GM12801 (cell line): Measurements from ENCODE around the gene PDE2A.

Experiments
- TF ChIP-seq, protein P1 (sequence below): IDR thresholded peaks from one replicate; pipeline ENCODE4 v1.5.1; 2011; ENCODE audit warnings: control low read depth; ENCODE audit not compliant: insufficient read length; ENCODE audit errors: extremely low read depth

Gene PDE2A

DNA sequence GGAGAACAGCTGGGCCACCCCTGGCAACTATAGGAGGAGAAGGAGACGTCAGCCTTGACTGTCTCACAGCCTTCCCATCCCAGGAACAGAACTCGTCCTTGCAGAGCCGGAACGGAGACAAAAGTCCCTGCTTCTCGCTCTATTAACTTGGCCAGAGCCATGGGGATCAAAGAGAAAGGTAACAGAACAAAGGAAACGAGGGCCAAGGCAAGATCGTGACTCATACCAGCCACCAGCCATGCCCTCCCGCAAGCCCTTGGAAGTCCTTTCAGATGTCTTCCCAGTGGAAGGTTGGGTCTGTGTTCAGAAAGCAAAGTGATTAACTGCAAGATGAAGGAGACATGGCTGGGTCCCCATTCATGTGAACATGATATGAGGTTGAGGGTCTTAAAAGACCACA, 64.7 kb downstream of the PDE2A start:
- TF ChIP-seq, protein P1, sequence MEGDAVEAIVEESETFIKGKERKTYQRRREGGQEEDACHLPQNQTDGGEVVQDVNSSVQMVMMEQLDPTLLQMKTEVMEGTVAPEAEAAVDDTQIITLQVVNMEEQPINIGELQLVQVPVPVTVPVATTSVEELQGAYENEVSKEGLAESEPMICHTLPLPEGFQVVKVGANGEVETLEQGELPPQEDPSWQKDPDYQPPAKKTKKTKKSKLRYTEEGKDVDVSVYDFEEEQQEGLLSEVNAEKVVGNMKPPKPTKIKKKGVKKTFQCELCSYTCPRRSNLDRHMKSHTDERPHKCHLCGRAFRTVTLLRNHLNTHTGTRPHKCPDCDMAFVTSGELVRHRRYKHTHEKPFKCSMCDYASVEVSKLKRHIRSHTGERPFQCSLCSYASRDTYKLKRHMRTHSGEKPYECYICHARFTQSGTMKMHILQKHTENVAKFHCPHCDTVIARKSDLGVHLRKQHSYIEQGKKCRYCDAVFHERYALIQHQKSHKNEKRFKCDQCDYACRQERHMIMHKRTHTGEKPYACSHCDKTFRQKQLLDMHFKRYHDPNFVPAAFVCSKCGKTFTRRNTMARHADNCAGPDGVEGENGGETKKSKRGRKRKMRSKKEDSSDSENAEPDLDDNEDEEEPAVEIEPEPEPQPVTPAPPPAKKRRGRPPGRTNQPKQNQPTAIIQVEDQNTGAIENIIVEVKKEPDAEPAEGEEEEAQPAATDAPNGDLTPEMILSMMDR = no peak

DNA sequence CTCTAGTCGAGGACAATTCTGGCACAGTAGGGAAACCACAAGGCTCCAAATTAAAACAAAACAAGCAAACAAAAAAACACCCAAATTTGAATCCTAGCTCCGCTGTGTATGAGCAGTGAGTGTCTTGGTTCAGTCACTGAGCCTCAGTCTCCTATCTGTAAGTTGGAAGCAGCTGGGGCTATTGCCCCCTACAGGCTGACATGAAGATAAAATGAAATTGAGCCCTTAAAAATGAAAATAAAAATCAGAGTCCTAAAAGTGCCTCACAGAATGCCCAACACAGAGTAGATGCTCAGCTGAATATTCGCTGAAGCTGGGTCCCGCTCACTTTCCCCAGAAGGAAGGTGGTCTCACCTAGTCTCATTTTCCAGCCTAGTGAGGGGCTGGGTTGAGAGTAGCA, 65.2 kb downstream of the PDE2A start:
- TF ChIP-seq, protein P1 = no peak

DNA sequence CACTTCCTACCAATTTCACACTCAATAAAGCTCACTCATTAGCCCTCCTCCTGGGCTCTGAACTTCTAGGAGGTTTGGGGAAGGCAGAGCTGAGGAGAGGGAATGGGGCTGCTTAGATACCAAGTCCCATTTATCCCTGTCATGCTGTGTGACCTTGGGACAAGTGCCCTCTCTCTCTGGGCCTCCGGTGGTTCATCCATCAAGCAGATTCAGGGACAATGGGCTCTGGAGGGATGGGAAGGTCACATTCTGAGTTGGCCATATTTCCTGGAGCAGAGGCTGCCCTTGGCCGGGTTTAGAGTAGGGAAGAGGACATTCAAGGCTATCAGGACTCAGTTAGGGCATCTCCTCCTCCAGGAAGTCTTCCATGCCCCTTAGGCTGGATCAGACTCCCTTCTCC, 66.7 kb downstream of the PDE2A start:
- TF ChIP-seq, protein P1 = no peak

DNA sequence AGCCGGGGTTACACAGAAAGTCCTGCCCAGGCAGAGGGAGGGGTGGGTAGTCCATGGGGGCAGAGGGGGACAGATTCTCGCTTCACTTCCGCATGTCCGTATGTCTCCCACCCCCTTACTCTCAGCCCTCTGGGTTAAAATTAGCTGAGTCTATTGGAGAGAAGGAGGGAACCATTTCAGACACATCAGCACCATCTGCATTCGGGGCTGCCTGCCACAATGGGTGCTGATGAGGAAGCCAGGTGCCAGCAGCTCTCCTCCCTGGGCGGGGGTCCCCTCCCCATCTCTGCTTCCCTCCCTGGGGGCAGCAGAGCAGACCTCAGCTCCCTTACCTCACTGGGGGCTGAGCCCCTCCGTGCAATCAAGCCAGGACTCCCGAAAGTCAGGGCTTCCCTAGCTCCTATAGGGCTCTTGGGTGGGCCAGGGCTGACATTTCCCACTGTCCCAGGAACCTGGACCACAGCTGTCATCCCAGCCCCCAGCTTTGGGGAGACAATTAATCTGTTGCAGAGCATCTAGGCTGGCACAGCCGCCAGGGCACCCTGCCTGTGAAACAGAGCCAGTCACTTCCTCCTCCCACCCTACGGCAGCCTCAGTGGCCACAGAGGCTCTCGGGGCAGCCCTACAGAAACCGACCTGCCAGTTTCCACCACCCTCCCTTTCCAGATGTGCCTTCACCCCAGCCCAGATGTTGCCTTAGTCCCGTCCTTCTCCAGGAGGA, 67.3 kb downstream of the PDE2A start:
- TF ChIP-seq, protein P1 = no peak

DNA sequence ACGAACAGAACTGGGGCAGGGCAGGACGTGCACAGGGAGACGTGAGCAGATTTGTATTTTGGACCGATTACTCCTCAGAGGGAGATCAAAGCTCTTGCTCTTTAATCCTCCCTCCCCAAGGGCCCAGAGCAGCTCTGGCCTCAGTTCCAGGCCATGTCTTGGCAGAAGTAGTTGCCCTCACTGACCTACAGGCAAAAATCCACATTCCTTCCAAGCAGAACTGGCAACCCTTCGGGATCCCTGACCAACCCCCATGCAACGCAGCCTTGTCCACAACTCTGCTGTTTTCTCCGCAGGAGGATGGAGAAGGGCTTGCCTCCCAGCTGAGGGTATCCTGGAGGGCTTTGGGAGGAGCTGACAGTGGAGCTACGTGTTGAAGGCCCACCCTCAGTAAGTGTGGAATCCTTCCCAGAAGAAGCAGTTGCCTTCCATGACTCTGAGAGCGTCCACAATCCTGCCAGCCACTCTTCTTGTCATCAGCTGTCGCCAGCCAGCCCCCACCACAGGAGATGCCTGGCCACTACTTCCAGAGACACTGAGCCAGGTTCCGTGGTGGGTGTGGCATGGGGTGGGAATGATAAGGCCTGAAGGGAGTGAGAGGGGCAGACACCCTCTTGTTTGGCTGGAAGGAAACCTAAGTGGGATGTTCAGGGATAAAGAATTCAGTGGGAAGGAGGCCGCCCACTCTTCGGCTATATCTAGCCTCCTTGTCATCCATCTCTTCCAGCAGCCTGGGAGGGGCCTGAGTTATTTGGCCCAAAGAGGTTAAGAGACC, 68.1 kb downstream of the PDE2A start:
- TF ChIP-seq, protein P1 = no peak

DNA sequence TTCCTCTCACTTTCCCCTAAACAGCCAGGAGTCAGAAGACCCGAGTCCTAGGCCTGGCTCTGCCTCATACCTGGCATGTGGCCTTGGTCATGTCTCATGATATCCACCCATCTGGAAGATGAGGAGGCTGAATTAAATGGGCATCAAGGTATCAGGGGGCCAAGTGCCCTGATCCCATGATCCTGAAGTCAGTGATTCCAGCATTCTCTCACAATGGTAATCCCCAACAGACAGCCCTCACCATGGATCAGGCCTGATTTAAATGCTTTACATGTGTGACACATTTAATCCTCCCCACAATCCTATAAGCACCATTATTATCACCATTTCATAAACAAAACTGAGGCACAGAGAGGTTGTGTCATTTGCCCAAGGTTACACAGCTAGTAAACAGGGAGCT, 70.0 kb downstream of the PDE2A start:
- TF ChIP-seq, protein P1 = no peak

DNA sequence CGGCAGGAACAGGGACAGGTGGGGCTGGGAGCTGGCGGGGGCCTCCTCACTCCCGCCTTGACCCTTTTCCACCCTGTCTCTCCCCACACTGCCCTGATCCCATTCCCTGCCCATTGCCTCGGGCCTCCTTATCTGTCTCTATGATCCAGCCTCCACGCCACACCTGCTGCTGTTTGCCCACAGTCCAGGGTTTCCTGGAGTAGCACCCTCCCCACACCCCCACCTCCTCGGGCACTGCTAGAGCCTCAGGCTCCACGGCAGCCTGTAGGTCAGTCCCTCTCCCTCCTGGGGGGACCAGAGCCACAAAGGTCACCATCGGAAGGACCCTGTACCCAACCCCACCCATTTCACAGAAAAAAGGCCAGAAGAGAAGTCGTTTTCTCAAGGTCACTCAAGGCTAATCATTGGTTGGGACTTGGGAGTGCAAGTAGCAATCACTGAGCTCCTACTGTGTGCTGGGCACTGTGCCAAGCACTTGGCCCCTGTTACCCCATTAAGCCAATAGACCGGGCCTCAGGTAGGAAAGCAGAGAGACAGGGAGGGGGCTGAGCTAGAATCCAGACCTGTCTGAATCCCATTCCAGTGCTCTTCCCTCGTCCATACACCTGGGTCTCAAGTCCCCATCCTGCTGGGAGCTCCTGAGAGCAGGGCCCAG, 71.8 kb downstream of the PDE2A start:
- TF ChIP-seq, protein P1 = no peak
